GM12872 (cell line): ENCODE data around the gene POC5.

ENCODE experiments used
- CTCF ChIP-seq: IDR thresholded peaks from 3 replicates; pipeline ENCODE4 v1.5.1; 2011; ENCODE audit warnings: low read depth, mild to moderate bottlenecking, low read length, moderate library complexity; ENCODE audit not compliant: insufficient read depth

Gene POC5

GRCh38 chr5:75694781-75695180, 22.5 kb downstream of the POC5 start:
- TF ChIP-seq CTCF: no peak

GRCh38 chr5:75690669-75691068, 26.6 kb downstream of the POC5 start:
- TF ChIP-seq CTCF: no peak

GRCh38 chr5:75686480-75686879, 30.8 kb downstream of the POC5 start:
- no peak for TF ChIP-seq CTCF

- no peak for TF ChIP-seq CTCF
Measured at GRCh38 chr5:75685141-75685540, 32.1 kb downstream of the POC5 start.

GRCh38 chr5:75681125-75681830, 36.0 kb downstream of the POC5 start:
- peak; percentile 47; the same call in 2 of the 3 replicates for TF ChIP-seq CTCF

- TF ChIP-seq CTCF: no peak
Measured at GRCh38 chr5:75678155-75678554, 39.1 kb downstream of the POC5 start.

GRCh38 chr5:75677607-75678006, 39.6 kb downstream of the POC5 start:
- no peak for TF ChIP-seq CTCF
